Activated T-helper 2 cell treated with anti-CD3 and anti-CD28 coated beads, Interferon-gamma antibody, Interleukin-2, Interleukin-4, amounts not matched to agents 10 μg/mL and 5 μg/mL and 100 μg/mL, durations not matched to agents 14 hours and 24 hours and 36 hours (primary cell): ENCODE results near the gene CNTNAP2. TPM values are rescaled to one million over a fixed set of nuclear protein-coding genes. Genes with fewer than 3 reads are reported as not detected.

ENCODE experiments used
- DNase-seq: peaks from one replicate; pipeline ENCODE4 v3.0.0; 2021; ENCODE audit warnings: low spot score
- H3K27ac Mint-ChIP-seq: one replicate; pipeline ENCODE4 v1.8.0; 2021; ENCODE audit warnings: mixed read lengths
- H3K27me3 Mint-ChIP-seq: one replicate; pipeline ENCODE4 v1.8.0; 2021; ENCODE audit warnings: low read depth, mixed read lengths
- H3K36me3 Mint-ChIP-seq: one replicate; pipeline ENCODE4 v1.8.0; 2021; ENCODE audit warnings: low read depth, mixed read lengths
- H3K4me1 Mint-ChIP-seq: one replicate; pipeline ENCODE4 v1.8.0; 2021; ENCODE audit warnings: low read depth, mixed read lengths
- H3K4me3 Mint-ChIP-seq: one replicate; pipeline ENCODE4 v1.8.0; 2021; ENCODE audit warnings: low read depth, mild to moderate bottlenecking, moderate library complexity, mixed read lengths
- H3K9me3 Mint-ChIP-seq: one replicate; pipeline ENCODE4 v1.8.0; 2021; ENCODE audit warnings: mixed read lengths
- intact Hi-C: fragments of 100-400 bp; cut with micrococcal nuclease; formaldehyde crosslinking; loops from one replicate; pipeline ENCODE4 v1.15.1; 2023
- total RNA-seq: library from RNA; stranded (reverse); gene quantifications from 2 replicates; pipeline ENCODE4 v1.2.3, GENCODE V29; 2022

The CNTNAP2 gene
- total RNA-seq, 1 donor from 2014 or later: not detected

- Mint-ChIP-seq H3K9me3 (no peaks in the 10 kb centered on the region), H3K27ac (no peak overlapping the region), H3K27me3 (no peaks in the 10 kb centered on the region), H3K4me3 (no peak overlapping the region), H3K4me1 (no peaks in the 10 kb centered on the region), H3K36me3 (no peaks in the 10 kb centered on the region)
- intact Hi-C loops: no loop called here
- no peak for DNase-seq
These were observed 2018.5 kb downstream of the CNTNAP2 start for GRCh38 chr7:148135116-148135515.

- intact Hi-C loops: no loop called here
These were observed 2019.4 kb downstream of the CNTNAP2 start for GRCh38 chr7:148135997-148136396.

GRCh38 chr7:148142660-148143248 lies 2026.2 kb downstream of the CNTNAP2 start:
- H3K27me3 Mint-ChIP-seq: no peaks in the 10 kb centered on the region
- no peak overlapping the region for H3K4me3 Mint-ChIP-seq
- DNase-seq: no peak
- H3K27ac Mint-ChIP-seq: no peak overlapping the region
- no peaks in the 10 kb centered on the region for H3K4me1 Mint-ChIP-seq
- no peaks in the 10 kb centered on the region for H3K36me3 Mint-ChIP-seq
- H3K9me3 Mint-ChIP-seq: no peaks in the 10 kb centered on the region
- intact Hi-C loops: no loop called here

More at GRCh38 chr7:148135997-148136396, 2019.4 kb downstream of the CNTNAP2 start:
- Mint-ChIP-seq H3K36me3 (no peaks in the 10 kb centered on the region), H3K4me1 (no peaks in the 10 kb centered on the region), H3K27me3 (no peaks in the 10 kb centered on the region), H3K4me3 (no peak overlapping the region), H3K9me3 (no peaks in the 10 kb centered on the region), H3K27ac (no peak overlapping the region)
- DNase-seq: no peak

GRCh38 chr7:148144827-148145226 lies 2028.2 kb downstream of the CNTNAP2 start:
- no peaks in the 10 kb centered on the region for H3K4me1 Mint-ChIP-seq
- no peaks in the 10 kb centered on the region for H3K9me3 Mint-ChIP-seq
- no peaks in the 10 kb centered on the region for H3K36me3 Mint-ChIP-seq
- no peak for DNase-seq
- H3K27ac Mint-ChIP-seq: no peak overlapping the region
- intact Hi-C loops: no loop called here
- no peak overlapping the region for H3K4me3 Mint-ChIP-seq
- no peaks in the 10 kb centered on the region for H3K27me3 Mint-ChIP-seq

DNA sequence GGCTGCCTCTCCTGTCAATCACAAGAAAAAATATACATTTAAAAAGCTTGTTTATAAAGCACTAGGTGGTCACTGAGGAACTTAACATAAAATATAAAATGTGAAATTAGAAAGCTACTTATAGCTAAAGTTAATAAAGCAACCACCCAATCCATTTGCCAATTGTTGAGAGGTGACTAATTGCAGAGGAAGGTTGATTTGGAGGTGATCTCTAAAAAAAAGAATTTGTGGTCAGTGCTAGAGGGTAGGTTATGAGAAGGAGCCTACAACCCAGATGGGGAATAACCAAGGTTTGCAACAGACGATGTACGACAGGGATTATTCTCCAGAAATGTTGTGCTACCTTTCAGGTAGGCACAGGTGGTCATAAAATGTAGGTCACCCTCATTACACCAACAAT lies 2029.7 kb downstream of the CNTNAP2 start:
- H3K9me3 Mint-ChIP-seq: no peaks in the 10 kb centered on the region
- no peaks in the 10 kb centered on the region for H3K4me1 Mint-ChIP-seq
- no peak overlapping the region for H3K4me3 Mint-ChIP-seq
- no peaks in the 10 kb centered on the region for H3K27me3 Mint-ChIP-seq
- no peaks in the 10 kb centered on the region for H3K36me3 Mint-ChIP-seq
- DNase-seq: no peak
- H3K27ac Mint-ChIP-seq: no peak overlapping the region
- intact Hi-C loops: no loop called here

DNA sequence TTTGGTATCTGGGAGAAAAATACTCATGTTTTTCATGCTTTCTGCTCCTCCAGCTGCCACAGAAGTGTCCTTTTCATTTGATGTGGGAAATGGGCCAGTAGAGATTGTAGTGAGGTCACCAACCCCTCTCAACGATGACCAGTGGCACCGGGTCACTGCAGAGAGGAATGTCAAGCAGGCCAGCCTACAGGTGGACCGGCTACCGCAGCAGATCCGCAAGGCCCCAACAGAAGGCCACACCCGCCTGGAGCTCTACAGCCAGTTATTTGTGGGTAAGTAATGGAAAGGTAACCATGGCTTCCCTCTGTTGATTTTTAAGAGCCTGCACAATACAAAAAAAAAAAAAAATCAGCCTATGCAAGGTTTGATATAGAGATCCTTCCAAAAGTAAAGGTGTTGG lies 2030.8 kb downstream of the CNTNAP2 start:
- Mint-ChIP-seq H3K9me3 (no peaks in the 10 kb centered on the region), H3K27me3 (no peaks in the 10 kb centered on the region)
- intact Hi-C loops: no loop called here

DNA sequence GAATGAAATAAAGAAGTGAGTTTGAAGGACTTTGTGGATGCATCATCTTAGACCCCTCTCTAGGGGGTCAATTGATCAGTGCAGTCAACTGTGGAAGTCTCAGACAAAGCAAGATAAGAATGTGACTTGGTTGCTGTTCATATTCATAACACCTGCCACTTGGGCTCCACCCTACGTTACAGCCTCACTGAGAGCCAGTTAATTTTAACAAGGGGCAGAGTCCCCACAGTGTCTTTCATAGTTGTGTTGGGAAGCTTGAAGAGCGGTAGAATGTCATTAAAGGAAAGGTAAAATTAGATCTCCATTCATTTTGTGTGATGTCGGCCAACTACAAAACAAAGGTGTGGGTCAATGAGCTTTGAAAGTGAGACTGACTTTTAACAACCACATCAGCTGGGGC lies 2031.9 kb downstream of the CNTNAP2 start:
- Mint-ChIP-seq H3K36me3 (no peaks in the 10 kb centered on the region), H3K4me3 (no peak overlapping the region), H3K4me1 (no peaks in the 10 kb centered on the region), H3K27ac (no peak overlapping the region), H3K27me3 (no peaks in the 10 kb centered on the region), H3K9me3 (no peaks in the 10 kb centered on the region)
- intact Hi-C loops: no loop called here
- no peak for DNase-seq

More for the DNA sequence above, 2030.8 kb downstream of the CNTNAP2 start:
- DNase-seq: no peak
- Mint-ChIP-seq H3K4me1 (no peaks in the 10 kb centered on the region), H3K27ac (no peak overlapping the region), H3K36me3 (no peaks in the 10 kb centered on the region), H3K4me3 (no peak overlapping the region)

- no peak for DNase-seq
- no peak overlapping the region for H3K4me3 Mint-ChIP-seq
- H3K27me3 Mint-ChIP-seq: no peaks in the 10 kb centered on the region
- intact Hi-C loops: no loop called here
- H3K4me1 Mint-ChIP-seq: no peaks in the 10 kb centered on the region
- no peaks in the 10 kb centered on the region for H3K36me3 Mint-ChIP-seq
- no peaks in the 10 kb centered on the region for H3K9me3 Mint-ChIP-seq
- H3K27ac Mint-ChIP-seq: no peak overlapping the region
These were observed 2033.1 kb downstream of the CNTNAP2 start for GRCh38 chr7:148149730-148150129.

DNA sequence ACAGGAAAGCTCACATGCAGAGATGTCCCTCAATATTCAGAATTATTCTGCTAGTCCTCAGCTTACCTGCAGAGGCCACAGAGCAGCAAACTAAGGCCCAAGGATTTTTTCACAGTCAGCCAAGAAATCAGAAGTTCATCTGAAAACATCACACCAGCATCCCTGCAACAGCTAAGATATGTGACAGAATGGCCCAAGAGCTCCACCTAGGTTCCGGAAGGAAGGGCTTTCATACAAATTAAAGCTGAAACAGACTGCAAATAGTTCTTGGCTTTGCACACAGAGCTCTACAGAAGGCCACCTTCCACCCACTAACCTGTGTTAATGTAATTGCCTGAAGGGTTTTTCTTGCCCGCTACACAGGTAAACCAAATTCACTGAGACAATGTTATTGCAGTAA lies 2035.2 kb downstream of the CNTNAP2 start:
- H3K9me3 Mint-ChIP-seq: no peaks in the 10 kb centered on the region
- no peak for DNase-seq
- no peak overlapping the region for H3K4me3 Mint-ChIP-seq
- H3K4me1 Mint-ChIP-seq: no peaks in the 10 kb centered on the region
- no peak overlapping the region for H3K27ac Mint-ChIP-seq
- intact Hi-C loops: no loop called here
- H3K27me3 Mint-ChIP-seq: no peaks in the 10 kb centered on the region
- H3K36me3 Mint-ChIP-seq: no peaks in the 10 kb centered on the region

DNA sequence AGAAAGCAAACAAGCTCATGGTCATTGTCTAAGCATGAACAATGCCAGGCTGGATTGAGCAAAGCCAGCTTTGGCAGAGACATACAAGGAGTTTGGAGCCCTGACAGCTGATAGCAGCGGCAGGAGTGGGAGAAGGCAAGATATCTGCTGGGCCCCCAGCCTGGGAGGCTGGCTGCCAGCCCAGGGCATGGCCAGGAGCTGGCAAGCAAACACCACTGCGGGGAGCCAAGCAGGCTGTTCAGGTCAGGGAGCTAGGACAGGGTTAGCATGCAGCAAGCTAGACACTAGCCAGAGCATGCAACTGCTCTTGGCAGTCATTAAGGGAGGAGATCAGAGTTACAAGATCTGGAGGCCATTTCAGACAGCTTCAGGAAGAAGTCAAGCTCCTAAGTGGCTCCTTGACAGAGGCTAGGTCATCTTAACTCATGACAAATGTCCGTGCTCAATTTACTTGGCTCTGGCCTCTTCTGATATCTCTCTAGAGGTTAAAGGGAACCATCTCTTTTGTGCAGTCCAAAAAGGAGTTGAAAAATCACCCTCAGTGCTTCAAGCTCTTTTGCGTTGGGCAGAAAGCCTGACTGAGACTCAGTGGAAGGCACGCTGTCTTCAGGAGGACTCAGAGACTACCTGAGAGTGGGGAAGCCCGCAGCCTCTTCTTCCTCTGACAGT lies 2037.1 kb downstream of the CNTNAP2 start:
- intact Hi-C loops: no loop called here
- no peaks in the 10 kb centered on the region for H3K36me3 Mint-ChIP-seq
- H3K9me3 Mint-ChIP-seq: no peaks in the 10 kb centered on the region
- H3K4me1 Mint-ChIP-seq: no peaks in the 10 kb centered on the region
- H3K27me3 Mint-ChIP-seq: no peaks in the 10 kb centered on the region
- no peak overlapping the region for H3K27ac Mint-ChIP-seq
- no peak for DNase-seq
- H3K4me3 Mint-ChIP-seq: no peak overlapping the region

- H3K4me1 Mint-ChIP-seq: no peaks in the 10 kb centered on the region
- no peaks in the 10 kb centered on the region for H3K9me3 Mint-ChIP-seq
- no peak overlapping the region for H3K27ac Mint-ChIP-seq
- H3K36me3 Mint-ChIP-seq: no peaks in the 10 kb centered on the region
- intact Hi-C loops: no loop called here
- DNase-seq: no peak
- no peaks in the 10 kb centered on the region for H3K27me3 Mint-ChIP-seq
- no peak overlapping the region for H3K4me3 Mint-ChIP-seq
These were observed 2038.4 kb downstream of the CNTNAP2 start for GRCh38 chr7:148155000-148155399.

GRCh38 chr7:148155826-148156225 lies 2039.2 kb downstream of the CNTNAP2 start:
- H3K36me3 Mint-ChIP-seq: no peaks in the 10 kb centered on the region
- no peak overlapping the region for H3K27ac Mint-ChIP-seq
- no peak overlapping the region for H3K4me3 Mint-ChIP-seq
- H3K9me3 Mint-ChIP-seq: no peaks in the 10 kb centered on the region
- H3K4me1 Mint-ChIP-seq: no peaks in the 10 kb centered on the region
- DNase-seq: no peak
- intact Hi-C loops: no loop called here
- H3K27me3 Mint-ChIP-seq: no peaks in the 10 kb centered on the region

GRCh38 chr7:148156233-148156632 lies 2039.6 kb downstream of the CNTNAP2 start:
- Mint-ChIP-seq H3K27ac (no peak overlapping the region), H3K4me1 (no peaks in the 10 kb centered on the region), H3K27me3 (no peaks in the 10 kb centered on the region), H3K9me3 (no peaks in the 10 kb centered on the region), H3K4me3 (no peak overlapping the region), H3K36me3 (no peaks in the 10 kb centered on the region)
- intact Hi-C loops: no loop called here
- no peak for DNase-seq
